ENCODE results near the gene TTC28.

TTC28 gene

DNA sequence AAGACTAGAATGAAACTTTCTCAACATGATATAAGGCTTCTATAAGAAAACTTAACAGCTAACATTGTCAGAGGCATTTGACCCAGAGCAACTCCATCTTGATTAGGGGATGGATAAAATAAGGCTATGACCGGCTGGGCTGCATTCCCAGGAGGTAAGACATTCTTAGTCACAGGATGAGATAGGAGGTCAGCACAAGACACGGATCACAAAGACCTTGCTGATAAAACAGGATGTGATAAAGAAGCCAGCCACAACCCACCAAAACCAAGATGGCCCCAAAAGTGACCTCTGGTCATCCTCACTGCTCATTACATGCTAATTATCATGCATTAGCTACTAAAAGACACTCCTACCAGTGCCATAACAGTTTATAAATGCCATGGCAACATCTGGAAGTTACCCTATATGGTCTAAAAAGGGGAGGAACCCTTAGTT lies 135.2 kb downstream of the TTC28 start:
- POLR2A ChIA-PET = no interaction called here
- Histone ChIP-seq H3K27ac (ENCODE audit: extremely low read depth, low read depth, low read length) (no peak overlapping the region), H3K4me3 (ENCODE audit: low read depth, low read length) (no peak overlapping the region), H3K36me3 (ENCODE audit: control insufficient read depth in 2 of 2, insufficient read depth in 1 of 2, low read length in 2 of 2) (no peaks in the 10 kb centered on the region), H3K4me1 (ENCODE audit: control insufficient read depth, insufficient read depth, low read length) (no peaks in the 10 kb centered on the region), H3K9me3 (ENCODE audit: control insufficient read depth, insufficient read depth, low read depth, low read length) (no peaks in the 10 kb centered on the region)
- TF ChIP-seq ZNF426 (tag by site-specific recombination; IDR thresholded peaks at IDR 0.05) (no peak), ZNF791 (tag by site-specific recombination; IDR thresholded peaks at IDR 0.05) (no peak), ZNF555 (tag by site-specific recombination; conservative IDR thresholded peaks at IDR 0.05) (no peak), ZNF132 (tag by site-specific recombination; IDR thresholded peaks at IDR 0.05; ENCODE audit: borderline replicate concordance) (no peak), ZNF529 (tag by site-specific recombination; IDR thresholded peaks at IDR 0.05; ENCODE audit: insufficient replicate concordance) (no peak), ZNF548 (tag by site-specific recombination; IDR thresholded peaks at IDR 0.05) (no peak), ZNF366 (tag by site-specific recombination; conservative IDR thresholded peaks at IDR 0.05) (no peak), ZNF510 (tag by site-specific recombination; IDR thresholded peaks at IDR 0.05; ENCODE audit: insufficient replicate concordance) (no peak), ZNF16 (tag by site-specific recombination; IDR thresholded peaks at IDR 0.05; ENCODE audit: low read depth) (no peak), ZNF777 (tag by site-specific recombination; IDR thresholded peaks at IDR 0.05; ENCODE audit: borderline replicate concordance) (no peak)
- TF ChIP-seq, protein P1, sequence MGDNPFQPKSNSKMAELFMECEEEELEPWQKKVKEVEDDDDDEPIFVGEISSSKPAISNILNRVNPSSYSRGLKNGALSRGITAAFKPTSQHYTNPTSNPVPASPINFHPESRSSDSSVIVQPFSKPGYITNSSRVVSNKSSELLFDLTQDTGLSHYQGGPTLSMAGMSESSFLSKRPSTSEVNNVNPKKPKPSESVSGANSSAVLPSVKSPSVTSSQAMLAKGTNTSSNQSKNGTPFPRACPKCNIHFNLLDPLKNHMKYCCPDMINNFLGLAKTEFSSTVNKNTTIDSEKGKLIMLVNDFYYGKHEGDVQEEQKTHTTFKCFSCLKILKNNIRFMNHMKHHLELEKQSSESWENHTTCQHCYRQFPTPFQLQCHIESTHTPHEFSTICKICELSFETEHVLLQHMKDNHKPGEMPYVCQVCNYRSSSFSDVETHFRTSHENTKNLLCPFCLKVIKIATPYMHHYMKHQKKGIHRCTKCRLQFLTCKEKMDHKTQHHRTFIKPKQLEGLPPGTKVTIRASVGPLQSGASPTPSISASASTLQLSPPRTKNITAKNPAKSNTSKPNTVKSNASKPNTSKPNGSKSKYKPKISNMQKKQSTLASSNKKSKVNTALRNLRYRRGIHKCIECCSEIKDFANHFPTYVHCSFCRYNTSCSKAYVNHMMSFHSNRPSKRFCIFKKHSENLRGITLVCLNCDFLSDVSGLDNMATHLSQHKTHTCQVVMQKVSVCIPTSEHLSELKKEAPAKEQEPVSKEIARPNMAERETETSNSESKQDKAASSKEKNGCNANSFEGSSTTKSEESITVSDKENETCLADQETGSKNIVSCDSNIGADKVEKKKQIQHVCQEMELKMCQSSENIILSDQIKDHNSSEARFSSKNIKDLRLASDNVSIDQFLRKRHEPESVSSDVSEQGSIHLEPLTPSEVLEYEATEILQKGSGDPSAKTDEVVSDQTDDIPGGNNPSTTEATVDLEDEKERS (tag by site-specific recombination; IDR thresholded peaks at IDR 0.05) = no peak
- TF ChIP-seq, protein P2, sequence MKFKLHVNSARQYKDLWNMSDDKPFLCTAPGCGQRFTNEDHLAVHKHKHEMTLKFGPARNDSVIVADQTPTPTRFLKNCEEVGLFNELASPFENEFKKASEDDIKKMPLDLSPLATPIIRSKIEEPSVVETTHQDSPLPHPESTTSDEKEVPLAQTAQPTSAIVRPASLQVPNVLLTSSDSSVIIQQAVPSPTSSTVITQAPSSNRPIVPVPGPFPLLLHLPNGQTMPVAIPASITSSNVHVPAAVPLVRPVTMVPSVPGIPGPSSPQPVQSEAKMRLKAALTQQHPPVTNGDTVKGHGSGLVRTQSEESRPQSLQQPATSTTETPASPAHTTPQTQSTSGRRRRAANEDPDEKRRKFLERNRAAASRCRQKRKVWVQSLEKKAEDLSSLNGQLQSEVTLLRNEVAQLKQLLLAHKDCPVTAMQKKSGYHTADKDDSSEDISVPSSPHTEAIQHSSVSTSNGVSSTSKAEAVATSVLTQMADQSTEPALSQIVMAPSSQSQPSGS (tag by site-specific recombination; IDR thresholded peaks at IDR 0.05; ENCODE audit: low read depth) = no peak
- CTCF ChIA-PET = no interaction called here

DNA sequence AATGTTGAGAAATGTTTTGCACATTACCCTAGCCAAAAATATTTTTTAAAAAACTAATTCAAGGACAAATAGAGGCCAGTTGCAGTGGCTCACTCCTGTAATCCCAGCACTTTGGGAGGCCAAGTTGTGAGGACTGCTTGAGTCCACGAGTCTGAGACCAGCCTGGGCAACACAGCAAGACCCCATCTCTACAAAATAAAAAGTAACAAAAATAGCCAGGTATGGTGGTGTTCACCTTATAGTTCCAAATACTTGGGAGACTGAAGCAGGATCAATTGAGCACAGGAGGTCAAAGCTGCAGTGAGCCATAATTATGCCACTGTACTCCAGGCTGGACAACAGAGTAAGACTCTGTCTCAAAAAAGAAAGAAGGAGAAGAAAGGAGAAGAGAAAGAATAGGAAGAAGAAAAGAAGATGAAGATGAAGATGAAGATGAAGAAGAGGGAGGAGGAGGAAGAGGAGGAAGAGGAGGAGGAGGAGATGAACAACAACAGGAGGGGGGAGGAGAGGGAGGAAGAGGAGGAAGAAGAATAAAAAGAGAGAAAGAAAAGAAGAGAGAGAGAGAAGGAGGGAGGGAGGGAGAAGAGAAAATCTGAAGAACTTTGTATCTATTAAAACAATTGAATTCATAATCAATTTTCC lies 136.5 kb downstream of the TTC28 start:
- POLR2A ChIA-PET = no interaction called here
- peak; percentile 91 for TF ChIP-seq ZNF121 (tag by site-specific recombination; IDR thresholded peaks at IDR 0.05)
- no peak for TF ChIP-seq ZNF561 (tag by site-specific recombination; IDR thresholded peaks at IDR 0.05; ENCODE audit: borderline replicate concordance)
- TF ChIP-seq ZXDB (tag by site-specific recombination; IDR thresholded peaks at IDR 0.05) = no peak
- TF ChIP-seq, protein P3, sequence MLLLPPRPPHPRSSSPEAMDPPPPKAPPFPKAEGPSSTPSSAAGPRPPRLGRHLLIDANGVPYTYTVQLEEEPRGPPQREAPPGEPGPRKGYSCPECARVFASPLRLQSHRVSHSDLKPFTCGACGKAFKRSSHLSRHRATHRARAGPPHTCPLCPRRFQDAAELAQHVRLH (tag by site-specific recombination; IDR thresholded peaks at IDR 0.05) = no peak
- no peak for TF ChIP-seq ZNF23 (tag by site-specific recombination; IDR thresholded peaks at IDR 0.05; ENCODE audit: borderline replicate concordance)
- TF ChIP-seq ZNF132 (tag by site-specific recombination; IDR thresholded peaks at IDR 0.05; ENCODE audit: borderline replicate concordance) = no peak
- no peak for TF ChIP-seq ZNF214 (tag by site-specific recombination; IDR thresholded peaks at IDR 0.05; ENCODE audit: borderline replicate concordance)
- no peak for TF ChIP-seq GLI2 (tag by site-specific recombination; IDR thresholded peaks at IDR 0.05; ENCODE audit: borderline replicate concordance, low read depth)
- TF ChIP-seq ZNF366 (tag by site-specific recombination; conservative IDR thresholded peaks at IDR 0.05) = 0 out of 2 replicates have a peak, but pooled peaks have one; percentile 27
- no peak for TF ChIP-seq YY2 (tag by site-specific recombination; IDR thresholded peaks at IDR 0.05)
- TF ChIP-seq, protein P4, sequence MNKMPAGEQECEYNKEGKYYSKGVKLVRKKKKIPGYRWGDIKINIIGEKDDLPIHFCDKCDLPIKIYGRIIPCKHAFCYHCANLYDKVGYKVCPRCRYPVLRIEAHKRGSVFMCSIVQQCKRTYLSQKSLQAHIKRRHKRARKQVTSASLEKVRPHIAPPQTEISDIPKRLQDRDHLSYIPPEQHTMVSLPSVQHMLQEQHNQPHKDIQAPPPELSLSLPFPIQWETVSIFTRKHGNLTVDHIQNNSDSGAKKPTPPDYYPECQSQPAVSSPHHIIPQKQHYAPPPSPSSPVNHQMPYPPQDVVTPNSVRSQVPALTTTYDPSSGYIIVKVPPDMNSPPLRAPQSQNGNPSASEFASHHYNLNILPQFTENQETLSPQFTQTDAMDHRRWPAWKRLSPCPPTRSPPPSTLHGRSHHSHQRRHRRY (tag by site-specific recombination; IDR thresholded peaks at IDR 0.05) = no peak
- no peak for TF ChIP-seq ZNF701 (tag by site-specific recombination; IDR thresholded peaks at IDR 0.05)
- no peak for TF ChIP-seq SETDB1 (IDR thresholded peaks at IDR 0.05; ENCODE audit: insufficient read length, low read length)
- TF ChIP-seq ZNF426 (tag by site-specific recombination; IDR thresholded peaks at IDR 0.05) = no peak
- TF ChIP-seq, protein P5, sequence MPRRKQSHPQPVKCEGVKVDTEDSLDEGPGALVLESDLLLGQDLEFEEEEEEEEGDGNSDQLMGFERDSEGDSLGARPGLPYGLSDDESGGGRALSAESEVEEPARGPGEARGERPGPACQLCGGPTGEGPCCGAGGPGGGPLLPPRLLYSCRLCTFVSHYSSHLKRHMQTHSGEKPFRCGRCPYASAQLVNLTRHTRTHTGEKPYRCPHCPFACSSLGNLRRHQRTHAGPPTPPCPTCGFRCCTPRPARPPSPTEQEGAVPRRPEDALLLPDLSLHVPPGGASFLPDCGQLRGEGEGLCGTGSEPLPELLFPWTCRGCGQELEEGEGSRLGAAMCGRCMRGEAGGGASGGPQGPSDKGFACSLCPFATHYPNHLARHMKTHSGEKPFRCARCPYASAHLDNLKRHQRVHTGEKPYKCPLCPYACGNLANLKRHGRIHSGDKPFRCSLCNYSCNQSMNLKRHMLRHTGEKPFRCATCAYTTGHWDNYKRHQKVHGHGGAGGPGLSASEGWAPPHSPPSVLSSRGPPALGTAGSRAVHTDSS (tag by site-specific recombination; IDR thresholded peaks at IDR 0.05) = peak; percentile 95
- TF ChIP-seq, protein P6, sequence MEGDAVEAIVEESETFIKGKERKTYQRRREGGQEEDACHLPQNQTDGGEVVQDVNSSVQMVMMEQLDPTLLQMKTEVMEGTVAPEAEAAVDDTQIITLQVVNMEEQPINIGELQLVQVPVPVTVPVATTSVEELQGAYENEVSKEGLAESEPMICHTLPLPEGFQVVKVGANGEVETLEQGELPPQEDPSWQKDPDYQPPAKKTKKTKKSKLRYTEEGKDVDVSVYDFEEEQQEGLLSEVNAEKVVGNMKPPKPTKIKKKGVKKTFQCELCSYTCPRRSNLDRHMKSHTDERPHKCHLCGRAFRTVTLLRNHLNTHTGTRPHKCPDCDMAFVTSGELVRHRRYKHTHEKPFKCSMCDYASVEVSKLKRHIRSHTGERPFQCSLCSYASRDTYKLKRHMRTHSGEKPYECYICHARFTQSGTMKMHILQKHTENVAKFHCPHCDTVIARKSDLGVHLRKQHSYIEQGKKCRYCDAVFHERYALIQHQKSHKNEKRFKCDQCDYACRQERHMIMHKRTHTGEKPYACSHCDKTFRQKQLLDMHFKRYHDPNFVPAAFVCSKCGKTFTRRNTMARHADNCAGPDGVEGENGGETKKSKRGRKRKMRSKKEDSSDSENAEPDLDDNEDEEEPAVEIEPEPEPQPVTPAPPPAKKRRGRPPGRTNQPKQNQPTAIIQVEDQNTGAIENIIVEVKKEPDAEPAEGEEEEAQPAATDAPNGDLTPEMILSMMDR (tag by site-specific recombination; IDR thresholded peaks at IDR 0.05) = no peak

More for the DNA sequence above, 136.5 kb downstream of the TTC28 start:
- Histone ChIP-seq H3K4me1 (ENCODE audit: control insufficient read depth, insufficient read depth, low read length) (no peaks in the 10 kb centered on the region), H3K36me3 (ENCODE audit: control insufficient read depth in 2 of 2, insufficient read depth in 1 of 2, low read length in 2 of 2) (no peaks in the 10 kb centered on the region), H3K27ac (ENCODE audit: extremely low read depth, low read depth, low read length) (no peak overlapping the region), H3K9me3 (ENCODE audit: control insufficient read depth, insufficient read depth, low read depth, low read length) (no peaks in the 10 kb centered on the region), H3K4me3 (ENCODE audit: low read depth, low read length) (no peak overlapping the region)
- CTCF ChIA-PET = no interaction called here

All from HEK293 (cell line).